ENCODE measurements around the gene PIK3C2A. TPM values are rescaled to one million over a fixed set of nuclear protein-coding genes. Genes with fewer than 3 reads are reported as not detected.

Gene PIK3C2A
- total and polyA plus RNA-seq, 2 of the 13 experiments (the other 11 are each of a cell fraction or from before 2014, with no cell fraction given) = 27.5 to 49.9 TPM

GRCh38 chr11:17208257-17208999, 642 bp upstream of the PIK3C2A start:
- CTCF ChIA-PET (ENCODE audit: low intra/inter-chr PET ratio, low total read pairs) = no interaction called here
- WGBS (ENCODE audit: low lambda C conversion rate) = 2% methylated on average over 20 of the region's 26 CpGs
- peak; percentile 51 for FAIRE-seq
- TF ChIP-seq ZFY (CRISPR knock-in tag; IDR thresholded peaks at IDR 0.05) (peak; percentile 53; the same call in 1 of the 2 replicates), FOXA1 (IDR thresholded peaks at IDR 0.05) (no peak), FOXA1 (CRISPR knock-in tag; IDR thresholded peaks at IDR 0.05) (peak; percentile 86), GFI1 (CRISPR knock-in tag; IDR thresholded peaks at IDR 0.05; ENCODE audit: borderline replicate concordance) (0 out of 2 replicates have a peak, but pooled peaks have one; percentile 10), TBL1XR1 (IDR thresholded peaks at IDR 0.05; ENCODE audit: borderline replicate concordance, low read length, partially characterized antibody) (no peak), FOXP4 (CRISPR knock-in tag; IDR thresholded peaks at IDR 0.05) (peak; percentile 44; the same call in 1 of the 2 replicates), PAX8 (CRISPR knock-in tag; IDR thresholded peaks at IDR 0.05; ENCODE audit: borderline replicate concordance) (0 out of 2 replicates have a peak, but pooled peaks have one; percentile 6), CSRNP1 (CRISPR knock-in tag; IDR thresholded peaks at IDR 0.05) (0 out of 2 replicates have a peak, but pooled peaks have one; percentile 6), MYPOP (CRISPR knock-in tag; IDR thresholded peaks at IDR 0.05) (peak; percentile 59; the same call in 1 of the 2 replicates), GMEB1 (CRISPR knock-in tag; IDR thresholded peaks at IDR 0.05; ENCODE audit: borderline replicate concordance) (0 out of 2 replicates have a peak, but pooled peaks have one; percentile 14), ZNF720 (CRISPR knock-in tag; IDR thresholded peaks at IDR 0.05) (no peak), ZNF264 (CRISPR knock-in tag; IDR thresholded peaks at IDR 0.05) (peak; percentile 71; the same call in 1 of the 2 replicates), POLR2A (IDR thresholded peaks at IDR 0.05; ENCODE audit: insufficient read depth in 1 of 2, low read depth in 2 of 2, low read length in 2 of 2) (peak in 1 of 2 experiments; percentile 52; a peak in 1 of 4 replicates), ZSCAN21 (CRISPR knock-in tag; IDR thresholded peaks at IDR 0.05; ENCODE audit: borderline replicate concordance) (peak; percentile 31; the same call in 1 of the 2 replicates), THAP8 (CRISPR knock-in tag; IDR thresholded peaks at IDR 0.05; ENCODE audit: borderline replicate concordance) (no peak)

More at GRCh38 chr11:17208257-17208999, 642 bp upstream of the PIK3C2A start:
- Histone ChIP-seq H3K9ac (ENCODE audit: insufficient read depth, low read depth, low read length) (peak overlapping the region; percentile 99), H3K9me3 (ENCODE audit: low read length) (no peaks in the 10 kb centered on the region), H3K79me2 (ENCODE audit: insufficient read depth, low read length) (peaks cover 44% of the 10 kb centered on the region), H3K27ac (ENCODE audit: extremely low read length, insufficient read depth, low read length) (peak overlapping the region; percentile 99), H3K4me2 (ENCODE audit: low read depth, low read length) (peak overlapping the region; percentile 88), H2AFZ (ENCODE audit: low read length) (no peak overlapping the region), H3K36me3 (replicated peaks in 1 of 2; ENCODE audit: control insufficient read depth in 1 of 2, insufficient read depth in 2 of 2, low read length in 2 of 2) (no peaks in the 10 kb centered on the region), H4K20me1 (ENCODE audit: insufficient read depth, low read length) (peaks cover 14% of the 10 kb centered on the region), H3K4me1 (ENCODE audit: insufficient read depth, low read length) (peaks cover 43% of the 10 kb centered on the region), H3K4me3 (replicated peaks in 1 of 3; ENCODE audit: insufficient read depth in 1 of 3, low read depth in 2 of 3, low read length in 3 of 3) (peak overlapping the region; percentile 89 to 92 (median 91)), H3K27me3 (ENCODE audit: control insufficient read depth in 1 of 2, insufficient read depth in 2 of 2, low read length in 2 of 2) (no peaks in the 10 kb centered on the region; a peak in 1 of 5 replicates)
- TSS peak; percentile 90 for BruUV-seq (replicated peaks)
- DNase-seq (ENCODE audit: low spot score) (peak; percentile 87), ATAC-seq (peak; percentile 82)
- intact Hi-C loops (cut with micrococcal nuclease; ENCODE audit: unreplicated experiment) = loop anchor here (2.0 kb wide), 2 partner anchors 68 to 144 kb away; partner anchors contain the start of gene NUCB2
- POLR2A ChIA-PET = interaction anchor here (0.6 to 1.9 kb wide), 15 partner anchors 9 to 180 kb away, joined by 3 to 17 read pairs (median 5); partner anchors contain the start of genes KCNJ11, NCR3LG1, NUCB2 and RPS13
- in situ Hi-C loops (cut with HindIII; ENCODE audit: extremely low pct_ligation_motif_present, low pct_unique_long_range_greater_than_20kb) = loop anchor here (10.0 kb wide), 1 partner anchor 146 kb away; the partner anchor contains the start of gene NCR3LG1

Data from HepG2 (cell line).